ENCODE data around the gene PROZ. TPM values are rescaled to one million over a fixed set of nuclear protein-coding genes. Genes with fewer than 3 reads are reported as not detected.

PROZ gene
- total and polyA plus RNA-seq, 2 donors (not counting 1 experiment from before 2014, with no cell fraction given): not detected

- no peak overlapping the region for H3K4me2 ChIP-seq (replicated peaks; ENCODE audit: low read depth, low read length, poor library complexity, severe bottlenecking)
- intact Hi-C loops (cut with micrococcal nuclease): no loop called here
- TF ChIP-seq EZH2 (IDR thresholded peaks at IDR 0.05; ENCODE audit: borderline replicate concordance, insufficient read depth, low read depth, low read length, poor library complexity, severe bottlenecking): no peak
- no peak for TF ChIP-seq CTCF (IDR thresholded peaks at IDR 0.05)
- H3K4me3 Mint-ChIP-seq: no peak overlapping the region
- H3K9ac ChIP-seq (ENCODE audit: low read length): no peak overlapping the region
- H3K9me3 ChIP-seq (ENCODE audit: control extremely low read depth in 1 of 3, control insufficient read depth in 2 of 3, insufficient read depth in 1 of 3, low read length in 2 of 3): no peaks in the 10 kb centered on the region
- no peaks in the 10 kb centered on the region for H3K4me1 Mint-ChIP-seq
- peaks cover 4% of the 10 kb centered on the region for H3K27me3 Mint-ChIP-seq
- no peaks in the 10 kb centered on the region for H3K9me3 Mint-ChIP-seq (ENCODE audit: insufficient read depth)
- DNase-seq (no peak), ATAC-seq (ENCODE audit: low read depth) (no peak)
- no peaks in the 10 kb centered on the region for H3K4me1 ChIP-seq (ENCODE audit: control insufficient read depth in 2 of 2, insufficient read depth in 2 of 2, low read length in 2 of 2)
- no peak overlapping the region for H3K4me3 ChIP-seq (ENCODE audit: control extremely low read depth in 1 of 5, extremely low read depth in 1 of 5, insufficient read depth in 1 of 5, low read depth in 2 of 5, low read length in 4 of 5)
- H3K27ac ChIP-seq (ENCODE audit: low read length in 2 of 2): no peak overlapping the region
- H3K27ac Mint-ChIP-seq: no peak overlapping the region
- no peaks in the 10 kb centered on the region for H4K20me1 ChIP-seq (ENCODE audit: control insufficient read depth, insufficient read depth, low read length, poor library complexity, severe bottlenecking)
- no peaks in the 10 kb centered on the region for H3K36me3 ChIP-seq (replicated peaks in 1 of 2; ENCODE audit: control extremely low read depth in 1 of 2, control insufficient read depth in 1 of 2, extremely low read depth in 1 of 2, insufficient read depth in 2 of 2, low read length in 1 of 2)
- POLR2A ChIA-PET: no interaction called here
- no peaks in the 10 kb centered on the region for H3K27me3 ChIP-seq (replicated peaks in 1 of 4; ENCODE audit: control extremely low read depth in 1 of 4, control insufficient read depth in 3 of 4, insufficient read depth in 4 of 4, low read length in 3 of 4)
- H2AFZ ChIP-seq (ENCODE audit: insufficient read depth, low read depth, low read length, poor library complexity, severe bottlenecking): no peak overlapping the region
- CTCF ChIA-PET: no interaction called here
- WGBS (ENCODE audit: insufficient coverage): 94% methylated on average over 15 of the region's 16 CpGs
- no peaks in the 10 kb centered on the region for H3K79me2 ChIP-seq (ENCODE audit: control insufficient read depth, insufficient read depth, low read length)
These were observed 39.2 kb upstream of the PROZ start for GRCh38 chr13:113119166-113119821.

GRCh38 chr13:113119822-113120189 is 38.6 kb upstream of the PROZ start:
- no peak overlapping the region for H3K27ac Mint-ChIP-seq
- POLR2A ChIA-PET: no interaction called here

More at GRCh38 chr13:113119822-113120189, 38.6 kb upstream of the PROZ start:
- WGBS (ENCODE audit: insufficient coverage): 96% methylated on average over 5 of the region's 7 CpGs
- no peaks in the 10 kb centered on the region for H3K4me1 Mint-ChIP-seq
- DNase-seq (no peak), ATAC-seq (ENCODE audit: low read depth) (no peak)
- H3K79me2 ChIP-seq (ENCODE audit: control insufficient read depth, insufficient read depth, low read length): no peaks in the 10 kb centered on the region
- intact Hi-C loops (cut with micrococcal nuclease): no loop called here
- peaks cover 4% of the 10 kb centered on the region for H3K27me3 Mint-ChIP-seq
- H3K36me3 ChIP-seq (replicated peaks in 1 of 2; ENCODE audit: control extremely low read depth in 1 of 2, control insufficient read depth in 1 of 2, extremely low read depth in 1 of 2, insufficient read depth in 2 of 2, low read length in 1 of 2): no peaks in the 10 kb centered on the region
- no peaks in the 10 kb centered on the region for H3K9me3 ChIP-seq (ENCODE audit: control extremely low read depth in 1 of 3, control insufficient read depth in 2 of 3, insufficient read depth in 1 of 3, low read length in 2 of 3)
- H4K20me1 ChIP-seq (ENCODE audit: control insufficient read depth, insufficient read depth, low read length, poor library complexity, severe bottlenecking): no peaks in the 10 kb centered on the region
- no peak overlapping the region for H3K27ac ChIP-seq (ENCODE audit: low read length in 2 of 2)
- CTCF ChIA-PET: no interaction called here
- H2AFZ ChIP-seq (ENCODE audit: insufficient read depth, low read depth, low read length, poor library complexity, severe bottlenecking): no peak overlapping the region
- H3K4me2 ChIP-seq (replicated peaks; ENCODE audit: low read depth, low read length, poor library complexity, severe bottlenecking): no peak overlapping the region
- H3K9ac ChIP-seq (ENCODE audit: low read length): no peak overlapping the region
- no peaks in the 10 kb centered on the region for H3K4me1 ChIP-seq (ENCODE audit: control insufficient read depth in 2 of 2, insufficient read depth in 2 of 2, low read length in 2 of 2)
- no peak for TF ChIP-seq CTCF (IDR thresholded peaks at IDR 0.05)
- TF ChIP-seq EZH2 (IDR thresholded peaks at IDR 0.05; ENCODE audit: borderline replicate concordance, insufficient read depth, low read depth, low read length, poor library complexity, severe bottlenecking): no peak
- no peaks in the 10 kb centered on the region for H3K27me3 ChIP-seq (replicated peaks in 1 of 4; ENCODE audit: control extremely low read depth in 1 of 4, control insufficient read depth in 3 of 4, insufficient read depth in 4 of 4, low read length in 3 of 4)
- no peak overlapping the region for H3K4me3 ChIP-seq (ENCODE audit: control extremely low read depth in 1 of 5, extremely low read depth in 1 of 5, insufficient read depth in 1 of 5, low read depth in 2 of 5, low read length in 4 of 5)
- H3K9me3 Mint-ChIP-seq (ENCODE audit: insufficient read depth): no peaks in the 10 kb centered on the region
- H3K4me3 Mint-ChIP-seq: no peak overlapping the region
